ENCODE data around the gene ZNF592. TPM values are rescaled to one million over a fixed set of nuclear protein-coding genes. Genes with fewer than 3 reads are reported as not detected.

The ZNF592 gene
- total and polyA plus RNA-seq, 8 donors = 3.8 to 36.8 (median 9.8) TPM

GRCh38 chr15:84807228-84807627 is 58.8 kb downstream of the ZNF592 start:
- Histone ChIP-seq H3K36me3 (peaks cover 6 to 39% (median 34%) of the 10 kb centered on the region in 4 donors), H3K27me3 (no peaks in the 10 kb centered on the region), H3K4me3 (no peak overlapping the region), H3K27ac (no peak overlapping the region), H3K9me3 (no peaks in the 10 kb centered on the region), H3K4me1 (peaks cover 7 to 26% (median 20%) of the 10 kb centered on the region in 4 donors)
- WGBS, 5 donors = 78 to 89% (median 81%) methylated on average over 3 of the region's 3 CpGs
- intact Hi-C loops (cut with DNase I; ENCODE audit: low total_unique reads) = no loop called here
- no peak for DNase-seq
- TF ChIP-seq POLR2AphosphoS5 (IDR thresholded peaks at IDR 0.05) (no peak), EP300 (IDR thresholded peaks at IDR 0.05) (no peak), POLR2A (IDR thresholded peaks at IDR 0.05) (no peak), CTCF (IDR thresholded peaks at IDR 0.05) (no peak)

GRCh38 chr15:84810073-84810840 is 61.9 kb downstream of the ZNF592 start:
- WGBS, 5 donors = 90 to 95% (median 92%) methylated on average over 7 of the region's 7 CpGs
- Histone ChIP-seq H3K9me3 (no peaks in the 10 kb centered on the region), H3K4me1 (peaks cover 0 to 4% (median 1%) of the 10 kb centered on the region in 4 donors), H3K4me3 (no peak overlapping the region), H3K27ac (no peak overlapping the region), H3K27me3 (no peaks in the 10 kb centered on the region), H3K36me3 (peaks cover 0 to 9% (median 4%) of the 10 kb centered on the region in 4 donors)
- intact Hi-C loops (cut with DNase I; ENCODE audit: low total_unique reads) = no loop called here
- DNase-seq = no peak
- TF ChIP-seq POLR2AphosphoS5 (IDR thresholded peaks at IDR 0.05) (no peak), CTCF (IDR thresholded peaks at IDR 0.05) (no peak), POLR2A (IDR thresholded peaks at IDR 0.05) (no peak), EP300 (IDR thresholded peaks at IDR 0.05) (no peak)

GRCh38 chr15:84811151-84811550 is 62.8 kb downstream of the ZNF592 start:
- Histone ChIP-seq H3K9me3 (no peaks in the 10 kb centered on the region), H3K36me3 (peaks cover 0 to 4% (median 0%) of the 10 kb centered on the region in 4 donors), H3K4me1 (no peaks in the 10 kb centered on the region), H3K27ac (no peak overlapping the region), H3K4me3 (no peak overlapping the region), H3K27me3 (no peaks in the 10 kb centered on the region)
- no peak for TF ChIP-seq POLR2A (IDR thresholded peaks at IDR 0.05)
- no peak for TF ChIP-seq CTCF (IDR thresholded peaks at IDR 0.05)
- TF ChIP-seq POLR2AphosphoS5 (IDR thresholded peaks at IDR 0.05) = no peak
- TF ChIP-seq EP300 (IDR thresholded peaks at IDR 0.05) = no peak
- no peak for DNase-seq
- 70 to 87% (median 83%) methylated on average over 4 of the region's 4 CpGs for WGBS, 5 donors
- intact Hi-C loops (cut with DNase I; ENCODE audit: low total_unique reads) = no loop called here

GRCh38 chr15:84811828-84812227 is 63.4 kb downstream of the ZNF592 start:
- H3K9me3 ChIP-seq = no peaks in the 10 kb centered on the region
- TF ChIP-seq EP300 (IDR thresholded peaks at IDR 0.05) = no peak
- no peak for TF ChIP-seq POLR2AphosphoS5 (IDR thresholded peaks at IDR 0.05)
- no peak for TF ChIP-seq POLR2A (IDR thresholded peaks at IDR 0.05)
- no peak for DNase-seq
- no peaks in the 10 kb centered on the region for H3K27me3 ChIP-seq
- no peak overlapping the region for H3K4me3 ChIP-seq
- peaks cover 2 to 4% (median 4%) of the 10 kb centered on the region in 4 donors for H3K4me1 ChIP-seq
- peaks cover 0 to 4% (median 0%) of the 10 kb centered on the region in 4 donors for H3K36me3 ChIP-seq
- no peak overlapping the region for H3K27ac ChIP-seq
- intact Hi-C loops (cut with DNase I; ENCODE audit: low total_unique reads) = no loop called here

GRCh38 chr15:84812842-84813241 is 64.5 kb downstream of the ZNF592 start:
- intact Hi-C loops (cut with DNase I; ENCODE audit: low total_unique reads) = no loop called here
- Histone ChIP-seq H3K9me3 (no peaks in the 10 kb centered on the region), H3K4me3 (no peak overlapping the region), H3K27ac (no peak overlapping the region), H3K4me1 (peaks cover 12 to 14% (median 13%) of the 10 kb centered on the region in 4 donors), H3K36me3 (peaks cover 0 to 4% (median 0%) of the 10 kb centered on the region in 4 donors), H3K27me3 (peaks cover 0 to 3% (median 0%) of the 10 kb centered on the region in 3 donors)
- TF ChIP-seq POLR2A (IDR thresholded peaks at IDR 0.05) (no peak), CTCF (IDR thresholded peaks at IDR 0.05) (no peak), EP300 (IDR thresholded peaks at IDR 0.05) (no peak), POLR2AphosphoS5 (IDR thresholded peaks at IDR 0.05) (no peak)
- DNase-seq = no peak
- 92 to 100% (median 98%) methylated on average over 2 of the region's 2 CpGs for WGBS, 5 donors
